Right kidney (tissue), 9 donors: ENCODE results near the gene AARS2.
"Not testable (repeated sequence)": the region's sequence is repeated elsewhere in the genome, so short reads cannot be mapped to it uniquely, and the experiment has no call there.

Experiments used
- DNase-seq: peaks from one replicate; pipeline ENCODE4 v3.0.0-alpha.2; 2016
- long read RNA-seq, 8 donors: transcript quantifications; one replicate each; lab custom pipeline, GENCODE V29; 2026

Gene AARS2
- long read RNA-seq, donor 1, partial matches to known transcripts = 0 of 1 reads
- long read RNA-seq, donor 1, other reads (novel, unspliced or antisense) = 0 of 1 reads
- long read RNA-seq, donor 2 = 0 reads
- long read RNA-seq, donor 3 = 0 reads
- long read RNA-seq, donor 4, partial matches to known transcripts = 0 of 2 reads
- long read RNA-seq, donor 4, other reads (novel, unspliced or antisense) = 0 of 2 reads
- long read RNA-seq, donor 5, partial matches to known transcripts = 0 of 1 reads
- long read RNA-seq, donor 5, other reads (novel, unspliced or antisense) = 0 of 1 reads
- long read RNA-seq, donor 6, partial matches to known transcripts = 0 of 1 reads
- long read RNA-seq, donor 6, other reads (novel, unspliced or antisense) = 0 of 1 reads
- long read RNA-seq, donor 7, partial matches to known transcripts = 0 of 1 reads
- long read RNA-seq, donor 7, other reads (novel, unspliced or antisense) = 0 of 1 reads
- long read RNA-seq, donor 8, partial matches to known transcripts = 0 of 2 reads
- long read RNA-seq, donor 8, other reads (novel, unspliced or antisense) = 0 of 2 reads

GRCh38 chr6:44312901-44313788 lies at the start of gene AARS2:
Gene AARS2, minus strand, starts transcription at chr6:44313347. Its CDS starts 24 bp downstream, at chr6:44313323.
- peak; percentile 81 for DNase-seq

- DNase-seq = no peak
Measured at GRCh38 chr6:44361947-44362346, 48.8 kb upstream of the AARS2 start.

- no peak for DNase-seq
Measured at GRCh38 chr6:44359973-44360372, 46.8 kb upstream of the AARS2 start.

- no peak for DNase-seq
Measured at GRCh38 chr6:44356487-44356886, 43.3 kb upstream of the AARS2 start.

- no peak for DNase-seq
Measured at GRCh38 chr6:44355640-44356039, 42.5 kb upstream of the AARS2 start.

GRCh38 chr6:44353336-44353735 lies 40.2 kb upstream of the AARS2 start:
- DNase-seq = no peak

GRCh38 chr6:44352259-44352658 lies 39.1 kb upstream of the AARS2 start:
- no peak for DNase-seq

GRCh38 chr6:44350650-44350994 lies 37.5 kb upstream of the AARS2 start:
- not testable (repeated sequence) for DNase-seq

GRCh38 chr6:44349904-44350649 lies 36.9 kb upstream of the AARS2 start:
- DNase-seq = no peak

GRCh38 chr6:44346818-44347217 lies 33.7 kb upstream of the AARS2 start:
- not testable (repeated sequence) for DNase-seq

GRCh38 chr6:44342489-44342888 lies 29.3 kb upstream of the AARS2 start, which contains the start of gene SPATS1:
Gene SPATS1, plus strand, starts transcription at chr6:44342650. Its CDS starts 446 bp downstream, at chr6:44343096.
- peak; percentile 60 for DNase-seq

- no peak for DNase-seq
Measured at GRCh38 chr6:44342052-44342451, 28.9 kb upstream of the AARS2 start.

GRCh38 chr6:44341095-44341890 lies 28.1 kb upstream of the AARS2 start:
- peak; percentile 18 for DNase-seq

GRCh38 chr6:44339763-44340625 lies 26.8 kb upstream of the AARS2 start:
- no peak for DNase-seq

GRCh38 chr6:44339301-44339700 lies 26.2 kb upstream of the AARS2 start:
- no peak for DNase-seq

- peak; percentile 49 for DNase-seq
Measured at GRCh38 chr6:44338228-44339122, 25.3 kb upstream of the AARS2 start.

GRCh38 chr6:44335631-44336030 lies 22.5 kb upstream of the AARS2 start:
- DNase-seq = no peak

GRCh38 chr6:44333942-44334341 lies 20.8 kb upstream of the AARS2 start:
- DNase-seq = no peak

GRCh38 chr6:44333273-44333919 lies 20.2 kb upstream of the AARS2 start:
- no peak for DNase-seq
